GM21619 (cell line): ENCODE data around the gene LMBR1L.
"Not testable (repeated sequence)": the region's sequence is repeated elsewhere in the genome, so short reads cannot be mapped to it uniquely, and the experiment has no call there.

Source experiments
- ATAC-seq: cut with Tn5 transposase; IDR thresholded peaks from one replicate; pipeline ENCODE4 v1.9.1; 2021; ENCODE audit not compliant: unreplicated experiment

Gene LMBR1L

DNA sequence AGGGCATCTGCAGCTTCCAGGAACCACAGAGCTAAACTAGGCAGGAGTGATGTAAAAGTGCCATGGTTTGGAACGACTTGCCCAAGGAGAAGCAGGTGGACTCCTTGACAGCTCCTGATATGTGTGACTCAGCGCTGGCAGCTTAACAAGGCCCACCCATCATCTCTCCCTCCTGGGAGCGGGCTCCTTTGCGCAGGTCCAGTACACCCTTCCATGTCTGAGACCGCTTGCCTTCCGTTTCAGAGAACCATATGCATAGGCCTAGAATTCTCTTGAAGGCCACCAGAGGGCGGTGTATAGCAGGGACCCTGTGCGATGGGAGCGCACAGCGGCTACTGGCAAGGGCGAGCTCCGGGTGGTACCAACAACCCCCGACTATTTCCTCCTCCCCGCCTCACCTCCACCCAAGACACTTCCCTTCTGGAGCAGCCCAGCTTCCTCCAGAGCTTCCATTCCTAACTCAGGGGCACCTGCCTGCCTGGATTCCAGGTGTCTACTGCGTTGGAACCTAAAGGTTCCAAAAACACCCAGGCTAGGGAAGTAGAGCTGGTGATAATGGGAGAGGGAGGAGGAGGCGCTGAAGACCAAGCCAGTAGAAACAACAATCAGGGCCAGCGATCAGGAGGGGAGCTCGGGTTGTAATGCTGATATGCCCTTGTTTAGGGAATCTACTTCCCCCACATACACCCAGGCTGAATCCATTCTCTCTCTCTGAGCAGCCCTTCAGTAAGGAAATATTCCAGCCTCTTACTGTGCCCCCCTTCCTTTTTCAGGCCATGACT, 22.3 kb downstream of the LMBR1L start:
- ATAC-seq = peak; percentile 74

DNA sequence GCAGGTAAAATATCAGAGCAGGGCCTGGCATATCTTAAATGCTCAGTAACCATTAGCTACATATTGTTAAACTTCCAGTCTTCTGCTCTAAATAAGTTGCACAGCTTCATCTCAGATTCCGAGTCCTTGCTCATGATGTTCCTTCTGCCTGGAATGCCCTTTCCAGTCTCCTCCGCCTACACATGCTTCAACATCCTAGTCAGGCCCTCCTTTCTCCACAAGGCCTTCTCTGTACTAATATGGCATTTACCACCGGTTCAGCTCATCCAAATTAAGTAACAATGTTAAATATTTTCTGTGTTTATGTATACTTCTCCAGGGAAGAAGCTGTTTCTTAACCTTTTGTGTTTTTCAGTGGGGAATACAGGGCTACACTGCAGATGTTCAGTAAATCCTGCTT, 24.5 kb downstream of the LMBR1L start:
- ATAC-seq = no peak

- ATAC-seq = no peak
Measured at GRCh38 chr12:49084438-49084837, 26.2 kb downstream of the LMBR1L start.

DNA sequence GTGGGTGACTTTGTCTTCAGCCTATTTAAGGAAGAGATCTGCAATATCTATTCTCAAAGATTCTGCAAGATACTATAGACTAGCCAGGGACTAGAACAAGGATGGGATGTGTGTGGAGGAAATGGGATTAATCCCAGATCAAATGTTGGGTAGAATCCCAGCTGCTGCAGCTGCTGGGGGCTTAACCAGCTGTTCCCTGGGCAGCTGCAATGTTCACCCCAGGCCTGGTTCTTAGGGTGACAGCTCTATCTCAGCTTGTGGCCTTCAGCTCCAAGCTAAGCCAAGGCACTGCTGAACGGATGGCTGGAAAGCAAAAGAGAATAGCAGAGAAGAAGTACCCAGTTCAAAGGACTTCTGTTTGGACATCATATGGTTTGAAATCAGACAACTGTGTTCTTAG, 30.9 kb downstream of the LMBR1L start:
- ATAC-seq = no peak

GRCh38 chr12:49070971-49071370, 39.7 kb downstream of the LMBR1L start:
- ATAC-seq = no peak

- peak; percentile 94 for ATAC-seq
Measured at GRCh38 chr12:49069507-49070346, 40.9 kb downstream of the LMBR1L start, which contains the start of gene RHEBL1. Gene RHEBL1 (minus strand): TSS chr12:49069979. CDS start chr12:49069785, 194 bp downstream.

GRCh38 chr12:49068879-49069506, 41.7 kb downstream of the LMBR1L start:
- ATAC-seq = no peak

DNA sequence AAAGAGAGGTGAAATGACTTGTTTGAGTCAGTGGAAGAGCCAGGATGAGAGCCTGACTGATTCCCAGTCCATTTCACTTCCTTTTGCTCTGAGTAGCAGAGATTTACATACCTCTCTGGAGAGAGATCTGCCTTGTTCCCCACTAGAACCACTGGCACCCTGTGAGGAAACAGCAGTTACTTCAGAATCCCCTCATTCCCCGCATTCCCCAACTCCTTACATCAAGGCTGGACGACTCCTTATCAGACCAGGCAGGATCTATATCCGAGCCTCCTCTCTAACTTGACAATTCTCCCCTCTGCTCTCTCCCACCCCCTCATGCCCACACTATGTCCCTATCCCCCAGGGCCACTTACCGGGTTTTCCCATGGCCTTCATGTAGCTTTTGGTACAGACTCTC, 44.5 kb downstream of the LMBR1L start:
- no peak for ATAC-seq

GRCh38 chr12:49064767-49065152, 45.9 kb downstream of the LMBR1L start:
- no peak for ATAC-seq

DNA sequence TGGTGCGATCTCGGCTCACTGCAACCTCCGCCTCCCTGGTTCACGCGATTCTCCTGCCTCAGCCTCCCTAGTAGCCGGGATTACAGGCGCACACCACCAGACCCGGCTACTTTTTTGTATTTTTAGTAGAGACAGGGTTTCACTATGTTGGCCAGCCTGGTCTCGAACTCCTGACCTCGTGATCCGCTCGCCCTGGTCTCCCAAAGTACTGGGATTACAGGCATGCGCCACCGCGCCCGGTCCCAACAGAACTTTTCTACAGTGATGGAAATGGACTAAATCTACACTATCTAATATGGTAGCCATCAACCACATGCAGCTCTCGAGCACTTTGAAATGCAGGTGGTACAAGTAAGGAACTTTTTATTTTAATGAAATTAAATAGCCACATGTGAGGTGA, 48.7 kb downstream of the LMBR1L start:
- not testable (repeated sequence) for ATAC-seq

- no peak for ATAC-seq
Measured at GRCh38 chr12:49061157-49061650, 49.4 kb downstream of the LMBR1L start.

- ATAC-seq = peak; percentile 41
Measured at GRCh38 chr12:49060237-49061156, 50.1 kb downstream of the LMBR1L start, which contains the start of gene KMT2D. Gene KMT2D (minus strand): TSS chr12:49060794. CDS start chr12:49055324, 5,470 bp downstream.

- peak; percentile 7 for ATAC-seq
Measured at GRCh38 chr12:49059299-49060171, 51.1 kb downstream of the LMBR1L start.

- no peak for ATAC-seq
Measured at GRCh38 chr12:49059045-49059298, 51.7 kb downstream of the LMBR1L start.

GRCh38 chr12:49058366-49059044, 52.1 kb downstream of the LMBR1L start:
- no peak for ATAC-seq

DNA sequence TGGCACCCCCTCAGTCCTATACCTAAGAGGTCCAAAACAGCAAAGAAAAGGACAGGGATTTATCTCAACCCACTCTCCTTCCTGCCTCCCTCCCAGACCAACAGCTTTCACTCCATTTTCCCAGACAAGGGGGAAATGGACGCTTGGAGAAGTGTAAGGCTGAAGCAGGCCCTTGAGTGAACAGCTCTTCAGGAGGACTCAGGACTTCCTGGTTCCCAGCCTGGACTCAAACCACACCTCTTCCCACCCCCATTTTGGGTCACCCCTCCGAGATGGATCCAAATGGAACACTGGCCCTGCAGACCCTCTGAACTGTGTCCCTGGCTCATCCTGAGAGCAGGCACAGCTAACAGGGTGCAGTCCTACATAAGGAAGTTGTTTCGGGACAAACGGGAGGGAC, 52.8 kb downstream of the LMBR1L start:
- no peak for ATAC-seq

DNA sequence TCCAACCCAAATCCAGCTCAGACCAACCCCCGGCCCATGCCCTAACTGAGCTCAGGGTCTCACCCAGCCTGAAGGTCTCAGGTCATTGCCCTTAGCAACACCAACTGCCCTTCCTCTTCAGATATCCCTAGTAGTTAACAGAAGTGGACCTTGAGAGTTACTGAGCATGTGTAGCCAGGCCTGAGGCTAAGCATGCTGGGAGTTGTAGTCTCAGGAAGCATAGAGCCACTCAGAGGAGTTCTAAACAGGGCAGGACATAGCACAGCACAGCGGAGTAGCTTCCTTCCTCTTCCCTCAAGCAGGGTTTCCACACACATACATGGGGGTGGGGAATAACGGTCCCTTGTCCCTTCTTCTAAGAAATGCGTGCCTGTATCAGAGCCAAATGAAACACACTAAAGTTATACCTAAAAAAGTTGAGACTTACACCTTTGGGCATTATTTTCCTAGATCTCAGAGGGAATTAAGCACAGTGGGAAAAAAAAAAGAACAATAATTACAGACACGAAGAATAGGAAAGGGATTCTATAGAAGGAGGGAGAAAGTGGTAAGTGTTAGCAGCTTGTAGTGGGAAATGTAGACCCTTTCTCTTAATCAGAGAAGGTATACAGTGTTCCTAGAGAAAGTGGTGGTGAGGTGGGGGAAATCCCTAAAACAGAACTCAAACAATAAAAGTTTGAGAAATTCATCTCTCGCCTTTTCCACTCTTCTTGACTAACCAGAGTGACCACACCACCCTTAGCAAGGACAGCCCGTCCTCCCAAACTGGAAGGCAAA, 54.5 kb downstream of the LMBR1L start:
- peak; percentile 72 for ATAC-seq

GRCh38 chr12:49055092-49055491, 55.6 kb downstream of the LMBR1L start:
- no peak for ATAC-seq
